GM12892 (cell line): ENCODE data around the gene EHBP1.

Source experiments
- POLR2A ChIP-seq: IDR thresholded peaks from 2 replicates; pipeline ENCODE4 v1.6.1; 2011; ENCODE audit warnings: low read depth, low read length, control low read depth
- POLR2AphosphoS5 ChIP-seq: IDR thresholded peaks from 2 replicates; pipeline ENCODE4 v1.6.1; 2011; ENCODE audit warnings: low read depth, low read length, control low read depth
- TAF1 ChIP-seq: IDR thresholded peaks from 2 replicates; pipeline ENCODE4 v1.6.1; 2011; ENCODE audit warnings: low read depth, mild to moderate bottlenecking, control low read depth, low read length, borderline replicate concordance

DNA sequence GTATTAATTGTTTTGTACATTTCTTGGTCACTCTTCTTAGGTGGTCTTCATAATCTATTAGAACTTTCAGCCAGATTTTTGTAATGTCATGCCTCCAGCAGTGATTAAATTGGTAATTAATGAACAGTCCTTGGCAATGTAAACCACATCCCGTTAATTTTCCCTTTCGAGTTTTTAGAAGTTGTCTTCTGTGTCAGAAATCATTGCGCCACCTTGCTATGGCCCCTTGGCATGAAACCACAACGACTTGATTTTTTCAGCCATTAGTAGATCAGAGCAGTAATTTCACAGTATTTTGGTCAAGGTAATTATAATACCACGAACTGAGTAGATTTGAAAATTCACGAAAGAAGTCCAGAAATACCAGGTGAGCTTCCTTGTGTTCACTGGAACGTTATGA, 259.2 kb downstream of the EHBP1 start:
- TF ChIP-seq POLR2AphosphoS5 (no peak), POLR2A (no peak), TAF1 (no peak)
